GM19467 (cell line): Measurements from ENCODE around the gene FAM131C.

Experiments used
- ATAC-seq: cut with Tn5 transposase; IDR thresholded peaks from one replicate; pipeline ENCODE4 v1.9.1; 2021; ENCODE audit warnings: mild to moderate bottlenecking, moderate library complexity; ENCODE audit not compliant: unreplicated experiment

The FAM131C gene

GRCh38 chr1:16077406-16078245, 4.2 kb upstream of the FAM131C start:
- ATAC-seq: no peak

- no peak for ATAC-seq
These were observed 3.4 kb upstream of the FAM131C start for GRCh38 chr1:16076865-16077238.

- no peak for ATAC-seq
These were observed 2.8 kb upstream of the FAM131C start for GRCh38 chr1:16076031-16076864.

GRCh38 chr1:16075337-16076030, 2.0 kb upstream of the FAM131C start:
- no peak for ATAC-seq

- no peak for ATAC-seq
These were observed 766 bp upstream of the FAM131C start for GRCh38 chr1:16074217-16074616.

- ATAC-seq: no peak
These were observed 601 bp downstream of the FAM131C start for GRCh38 chr1:16072616-16073484.

- no peak for ATAC-seq
These were observed 1.4 kb downstream of the FAM131C start for GRCh38 chr1:16072095-16072494.

GRCh38 chr1:16071614-16072013, 1.8 kb downstream of the FAM131C start:
- ATAC-seq: no peak

- ATAC-seq: no peak
These were observed 2.7 kb downstream of the FAM131C start for GRCh38 chr1:16070640-16071355.

GRCh38 chr1:16068356-16069270, 4.8 kb downstream of the FAM131C start:
- no peak for ATAC-seq

- ATAC-seq: no peak
These were observed 5.5 kb downstream of the FAM131C start for GRCh38 chr1:16067933-16068332.

GRCh38 chr1:16067127-16067768, 6.2 kb downstream of the FAM131C start:
- ATAC-seq: no peak

GRCh38 chr1:16066245-16066644, 7.2 kb downstream of the FAM131C start:
- ATAC-seq: no peak

- ATAC-seq: no peak
These were observed 8.2 kb downstream of the FAM131C start for GRCh38 chr1:16065269-16065576.

GRCh38 chr1:16064536-16065268, 8.7 kb downstream of the FAM131C start:
- no peak for ATAC-seq

GRCh38 chr1:16063921-16064320, 9.5 kb downstream of the FAM131C start:
- no peak for ATAC-seq

- no peak for ATAC-seq
These were observed 10.1 kb downstream of the FAM131C start for GRCh38 chr1:16063226-16063829.
